ENCODE results near the gene BABAM2. TPM values are rescaled to one million over a fixed set of nuclear protein-coding genes. Genes with fewer than 3 reads are reported as not detected.

The BABAM2 gene
- total and polyA plus RNA-seq, 10 of the 15 experiments (the other 5 are each of a cell fraction or from before 2014, with no cell fraction given): 30.7 to 59.9 (median 44.5) TPM

DNA sequence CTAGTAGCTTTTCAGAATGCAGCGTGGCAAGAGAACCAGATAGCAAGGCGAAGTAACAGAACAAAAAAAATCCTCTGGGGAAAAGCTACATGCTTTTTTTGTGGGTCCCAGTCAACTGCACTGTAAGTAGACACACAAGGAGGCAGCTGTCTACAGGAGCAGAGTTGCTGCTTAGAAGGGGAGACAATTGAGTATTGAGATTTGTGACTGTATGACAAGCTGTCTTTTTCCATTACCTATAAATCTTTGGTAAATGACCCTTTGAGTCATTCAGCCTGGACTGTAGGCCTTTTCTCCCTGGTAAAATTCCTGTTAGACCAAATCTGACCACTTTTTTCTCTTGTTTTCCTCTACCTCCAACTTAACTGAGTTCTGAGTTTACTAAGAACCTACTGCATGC is 358.0 kb downstream of the BABAM2 start (continued):
- TF ChIP-seq IRF3 (IDR thresholded peaks at IDR 0.05): no peak
- no peak for TF ChIP-seq KDM1A (IDR thresholded peaks at IDR 0.05; ENCODE audit: borderline replicate concordance)

- SMC1A ChIA-PET (ENCODE audit: uncharacterized antibody, unreplicated experiment): interaction anchor here (2.1 kb wide), 1 partner anchor 25 kb away, joined by 8 read pairs; no protein-coding TSS in a partner anchor
- Histone ChIP-seq H3K4me1 (ENCODE audit: control insufficient read depth, insufficient read depth, low read length) (peaks cover 7% of the 10 kb centered on the region; the same call in 1 of the 2 replicates), H2AFZ (ENCODE audit: control insufficient read depth, low read depth, low read length) (no peak overlapping the region), H3K9ac (ENCODE audit: control insufficient read depth, insufficient read depth, low read length) (no peak overlapping the region), H3K4me2 (ENCODE audit: control insufficient read depth, insufficient read depth) (no peak overlapping the region), H3K27ac (ENCODE audit: control insufficient read depth, insufficient read depth) (no peak overlapping the region), H4K20me1 (ENCODE audit: control insufficient read depth, insufficient read depth) (no peaks in the 10 kb centered on the region), H3K79me2 (ENCODE audit: control insufficient read depth, insufficient read depth, low read length) (no peaks in the 10 kb centered on the region), H3K36me3 (ENCODE audit: control insufficient read depth in 2 of 2, insufficient read depth in 2 of 2, low read length in 1 of 2) (no peaks in the 10 kb centered on the region), H3K27me3 (replicated peaks in 1 of 2; ENCODE audit: control insufficient read depth in 2 of 2, insufficient read depth in 2 of 2, low read length in 1 of 2) (no peaks in the 10 kb centered on the region), H3K4me3 (no peak overlapping the region), H3K9me3 (replicated peaks; ENCODE audit: control insufficient read depth, insufficient read depth, low read length) (no peaks in the 10 kb centered on the region)
- CTCF ChIA-PET: no interaction called here
- BruUV-seq (replicated peaks): no TSS peak
- RAD21 ChIA-PET (ENCODE audit: unreplicated experiment): no interaction called here
- in situ Hi-C loops (cut with MboI) (no loop called here), intact Hi-C loops (cut with micrococcal nuclease; ENCODE audit: unreplicated experiment) (no loop called here)
- ATAC-seq: no peak
- POLR2A ChIA-PET: interaction anchor here (0.6 kb wide), 2 partner anchors 19 to 254 kb away, joined by 3 to 4 read pairs; no protein-coding TSS in a partner anchor
- WGBS (ENCODE audit: insufficient coverage, insufficient replicate concordance, low lambda C conversion rate, missing lambda C conversion rate): 100% methylated on average over 4 of the region's 4 CpGs
- TF ChIP-seq, protein P1, sequence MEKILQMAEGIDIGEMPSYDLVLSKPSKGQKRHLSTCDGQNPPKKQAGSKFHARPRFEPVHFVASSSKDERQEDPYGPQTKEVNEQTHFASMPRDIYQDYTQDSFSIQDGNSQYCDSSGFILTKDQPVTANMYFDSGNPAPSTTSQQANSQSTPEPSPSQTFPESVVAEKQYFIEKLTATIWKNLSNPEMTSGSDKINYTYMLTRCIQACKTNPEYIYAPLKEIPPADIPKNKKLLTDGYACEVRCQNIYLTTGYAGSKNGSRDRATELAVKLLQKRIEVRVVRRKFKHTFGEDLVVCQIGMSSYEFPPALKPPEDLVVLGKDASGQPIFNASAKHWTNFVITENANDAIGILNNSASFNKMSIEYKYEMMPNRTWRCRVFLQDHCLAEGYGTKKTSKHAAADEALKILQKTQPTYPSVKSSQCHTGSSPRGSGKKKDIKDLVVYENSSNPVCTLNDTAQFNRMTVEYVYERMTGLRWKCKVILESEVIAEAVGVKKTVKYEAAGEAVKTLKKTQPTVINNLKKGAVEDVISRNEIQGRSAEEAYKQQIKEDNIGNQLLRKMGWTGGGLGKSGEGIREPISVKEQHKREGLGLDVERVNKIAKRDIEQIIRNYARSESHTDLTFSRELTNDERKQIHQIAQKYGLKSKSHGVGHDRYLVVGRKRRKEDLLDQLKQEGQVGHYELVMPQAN (conservative IDR thresholded peaks at IDR 0.05): no peak
- TF ChIP-seq SKIL (IDR thresholded peaks at IDR 0.05; ENCODE audit: low read depth, poor library complexity, severe bottlenecking) (no peak), NR2C1 (IDR thresholded peaks at IDR 0.05) (no peak)
- DNase-seq (ENCODE audit: low read depth, low spot score): no peak
- no peak for FAIRE-seq
Observed at GRCh38 chr2:28250006-28250405, 359.5 kb downstream of the BABAM2 start.
